KG1 (cell line): ENCODE results near the gene CNPPD1.

ENCODE experiments used
- DNase-seq: peaks from one replicate; lab custom pipeline; 2025; lab: John Stamatoyannopoulos, UW

CNPPD1 gene

DNA sequence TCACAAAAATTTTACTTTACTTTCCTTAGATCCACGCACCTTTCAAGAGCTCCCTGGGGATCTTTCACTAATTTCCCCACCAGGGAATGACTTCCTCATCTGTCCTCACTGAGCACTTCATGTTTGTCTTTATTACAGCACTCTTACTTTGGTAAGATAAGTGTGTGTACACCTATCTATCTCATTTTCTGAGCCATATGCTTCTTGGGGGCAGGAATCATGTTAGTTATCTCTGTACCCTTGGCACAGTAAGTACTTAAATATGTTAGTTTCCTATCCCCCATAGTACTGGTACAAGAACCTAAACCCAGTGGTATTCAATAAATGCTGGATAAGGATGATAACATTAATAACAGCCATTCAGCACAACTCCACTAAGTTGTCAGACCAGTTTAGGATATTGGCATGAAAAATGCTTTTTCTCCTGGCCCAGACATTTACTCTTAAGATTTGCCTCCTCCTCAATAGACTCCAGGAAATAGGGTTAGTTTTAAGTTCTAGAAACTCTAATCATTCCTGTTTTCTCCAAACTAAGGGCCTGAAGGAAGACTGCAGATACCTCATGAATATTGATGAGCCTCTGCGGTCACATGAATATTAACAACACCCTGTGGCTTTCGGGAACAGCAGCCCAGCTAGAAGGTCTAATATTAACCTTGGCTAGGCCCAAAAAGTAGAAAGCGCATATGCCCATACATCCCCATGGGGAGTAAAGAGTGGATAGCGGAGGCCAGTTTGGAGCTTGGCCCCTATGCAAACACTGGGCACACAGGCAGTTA is 54.3 kb downstream of the CNPPD1 start:
- DNase-seq, result no peak
